ENCODE data around the gene TEC.

- TF ChIP-seq, protein P1, sequence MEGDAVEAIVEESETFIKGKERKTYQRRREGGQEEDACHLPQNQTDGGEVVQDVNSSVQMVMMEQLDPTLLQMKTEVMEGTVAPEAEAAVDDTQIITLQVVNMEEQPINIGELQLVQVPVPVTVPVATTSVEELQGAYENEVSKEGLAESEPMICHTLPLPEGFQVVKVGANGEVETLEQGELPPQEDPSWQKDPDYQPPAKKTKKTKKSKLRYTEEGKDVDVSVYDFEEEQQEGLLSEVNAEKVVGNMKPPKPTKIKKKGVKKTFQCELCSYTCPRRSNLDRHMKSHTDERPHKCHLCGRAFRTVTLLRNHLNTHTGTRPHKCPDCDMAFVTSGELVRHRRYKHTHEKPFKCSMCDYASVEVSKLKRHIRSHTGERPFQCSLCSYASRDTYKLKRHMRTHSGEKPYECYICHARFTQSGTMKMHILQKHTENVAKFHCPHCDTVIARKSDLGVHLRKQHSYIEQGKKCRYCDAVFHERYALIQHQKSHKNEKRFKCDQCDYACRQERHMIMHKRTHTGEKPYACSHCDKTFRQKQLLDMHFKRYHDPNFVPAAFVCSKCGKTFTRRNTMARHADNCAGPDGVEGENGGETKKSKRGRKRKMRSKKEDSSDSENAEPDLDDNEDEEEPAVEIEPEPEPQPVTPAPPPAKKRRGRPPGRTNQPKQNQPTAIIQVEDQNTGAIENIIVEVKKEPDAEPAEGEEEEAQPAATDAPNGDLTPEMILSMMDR (IDR thresholded peaks at IDR 0.05) = no peak
- TF ChIP-seq POLR2A (IDR thresholded peaks at IDR 0.05) = no peak
Observed at GRCh38 chr4:48255959-48256342, 13.7 kb downstream of the TEC start.
